ENCODE results near the gene RPGR. TPM values are rescaled to one million over a fixed set of nuclear protein-coding genes. Genes with fewer than 3 reads are reported as not detected.

Gene RPGR
- total RNA-seq, 1 donor: 8.0 TPM

GRCh38 chrX:38351346-38351745 lies 24.0 kb upstream of the RPGR start:
- no peak for DNase-seq (ENCODE audit: insufficient read length, low spot score, missing footprints)
- no peaks in the 10 kb centered on the region for H4K20me1 ChIP-seq (ENCODE audit: insufficient read depth, low read length)
- H2AFZ ChIP-seq (ENCODE audit: low read length): no peak overlapping the region
- H3K36me3 ChIP-seq (ENCODE audit: insufficient read depth, low read length): no peaks in the 10 kb centered on the region
- H3K9me3 ChIP-seq (ENCODE audit: low read depth, low read length): no peaks in the 10 kb centered on the region
- peaks cover 12% of the 10 kb centered on the region for H3K27me3 ChIP-seq (ENCODE audit: insufficient read depth, low read length)
- H3K4me3 ChIP-seq (ENCODE audit: insufficient read depth, low read length): no peak overlapping the region
- no peak overlapping the region for H3K4me2 ChIP-seq (ENCODE audit: insufficient read depth, low read length)
- no peaks in the 10 kb centered on the region for H3K4me1 ChIP-seq (ENCODE audit: insufficient read depth, low read length)
- H3K79me2 ChIP-seq (ENCODE audit: insufficient read depth, low read length): no peaks in the 10 kb centered on the region
- no peak for TF ChIP-seq CTCF (IDR thresholded peaks at IDR 0.05; ENCODE audit: extremely low read depth, low read depth, low read length)
- no peak overlapping the region for H3K27ac ChIP-seq (ENCODE audit: low read depth, low read length)

- TF ChIP-seq CTCF (IDR thresholded peaks at IDR 0.05; ENCODE audit: extremely low read depth, low read depth, low read length): no peak
- Histone ChIP-seq H3K36me3 (ENCODE audit: insufficient read depth, low read length) (no peaks in the 10 kb centered on the region), H3K27me3 (ENCODE audit: insufficient read depth, low read length) (peaks cover 11% of the 10 kb centered on the region), H3K4me3 (ENCODE audit: insufficient read depth, low read length) (no peak overlapping the region), H2AFZ (ENCODE audit: low read length) (no peak overlapping the region), H3K4me1 (ENCODE audit: insufficient read depth, low read length) (no peaks in the 10 kb centered on the region), H3K4me2 (ENCODE audit: insufficient read depth, low read length) (no peak overlapping the region), H3K27ac (ENCODE audit: low read depth, low read length) (no peak overlapping the region), H3K9me3 (ENCODE audit: low read depth, low read length) (no peaks in the 10 kb centered on the region), H4K20me1 (ENCODE audit: insufficient read depth, low read length) (no peaks in the 10 kb centered on the region), H3K79me2 (ENCODE audit: insufficient read depth, low read length) (no peaks in the 10 kb centered on the region)
- no peak for DNase-seq (ENCODE audit: insufficient read length, low spot score, missing footprints)
These were observed 19.8 kb upstream of the RPGR start for GRCh38 chrX:38347136-38347535.

DNA sequence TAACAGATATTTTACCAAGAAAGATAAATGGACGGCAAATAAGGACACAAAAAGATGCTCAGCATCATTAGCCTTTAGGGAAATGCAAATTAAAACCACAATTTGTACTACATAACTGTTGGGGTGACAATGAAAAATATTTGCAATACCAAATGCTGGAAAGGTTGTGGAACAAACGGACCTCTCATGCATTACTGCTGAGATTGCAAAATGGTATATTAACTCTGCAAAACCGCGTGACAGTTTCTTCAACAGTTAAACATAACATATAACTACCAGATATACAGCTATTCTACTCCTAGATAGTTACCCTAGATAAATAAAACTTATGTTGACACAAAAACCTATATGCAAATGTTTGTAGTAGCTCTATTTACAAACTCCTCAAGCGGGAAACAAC lies 18.8 kb upstream of the RPGR start:
- no peak for TF ChIP-seq CTCF (IDR thresholded peaks at IDR 0.05; ENCODE audit: extremely low read depth, low read depth, low read length)
- Histone ChIP-seq H4K20me1 (ENCODE audit: insufficient read depth, low read length) (no peaks in the 10 kb centered on the region), H2AFZ (ENCODE audit: low read length) (no peak overlapping the region), H3K27me3 (ENCODE audit: insufficient read depth, low read length) (peaks cover 11% of the 10 kb centered on the region), H3K79me2 (ENCODE audit: insufficient read depth, low read length) (no peaks in the 10 kb centered on the region), H3K36me3 (ENCODE audit: insufficient read depth, low read length) (no peaks in the 10 kb centered on the region), H3K4me2 (ENCODE audit: insufficient read depth, low read length) (no peak overlapping the region), H3K27ac (ENCODE audit: low read depth, low read length) (no peak overlapping the region), H3K4me1 (ENCODE audit: insufficient read depth, low read length) (no peaks in the 10 kb centered on the region), H3K4me3 (ENCODE audit: insufficient read depth, low read length) (no peak overlapping the region), H3K9me3 (ENCODE audit: low read depth, low read length) (no peaks in the 10 kb centered on the region)
- DNase-seq (ENCODE audit: insufficient read length, low spot score, missing footprints): no peak

DNA sequence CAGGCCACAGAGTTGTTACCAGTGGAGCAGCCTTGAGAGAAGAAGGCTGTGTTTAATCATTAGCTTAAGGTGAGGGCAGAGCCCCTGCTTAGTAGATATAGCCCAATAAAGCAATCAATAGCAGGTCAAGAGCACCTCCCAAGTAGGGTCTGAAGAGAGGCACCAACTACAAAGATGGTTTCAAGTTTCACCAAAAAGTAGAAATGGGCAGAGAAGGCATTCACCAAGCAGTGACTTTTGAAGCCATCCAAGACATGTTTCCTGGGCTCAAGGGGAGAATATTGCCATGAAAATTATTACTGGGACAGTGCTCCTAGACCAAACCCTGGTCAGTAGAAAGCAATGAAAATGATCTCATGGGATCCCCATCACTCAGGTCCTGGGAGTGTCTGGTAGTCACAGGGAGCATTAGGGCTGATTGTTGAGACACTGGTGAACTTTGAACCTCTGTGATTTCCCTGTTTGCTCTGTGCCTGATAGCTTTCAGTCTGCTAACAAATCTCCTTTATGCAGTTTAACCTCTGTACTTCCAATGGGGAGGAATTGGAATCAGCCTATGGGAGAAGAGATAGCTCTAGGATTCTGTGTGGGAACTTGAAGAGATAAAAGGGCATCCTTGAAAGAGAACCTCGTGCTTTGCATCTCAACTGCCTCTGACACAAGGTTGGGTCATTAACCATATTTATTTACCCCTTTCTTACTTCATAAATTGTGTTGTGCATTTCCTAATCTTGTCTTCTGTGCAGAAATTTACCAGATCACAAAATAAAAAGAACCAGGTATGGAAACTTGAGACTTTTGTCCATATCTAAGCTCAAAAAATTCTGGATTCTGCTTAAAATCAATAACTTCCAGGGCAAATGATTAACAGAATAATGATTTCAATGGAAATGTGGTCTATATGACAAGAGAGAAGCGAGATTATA lies 15.8 kb upstream of the RPGR start:
- Histone ChIP-seq H3K4me2 (ENCODE audit: insufficient read depth, low read length) (no peak overlapping the region), H3K4me1 (ENCODE audit: insufficient read depth, low read length) (no peaks in the 10 kb centered on the region), H3K9me3 (ENCODE audit: low read depth, low read length) (no peaks in the 10 kb centered on the region), H3K27ac (ENCODE audit: low read depth, low read length) (no peak overlapping the region), H3K4me3 (ENCODE audit: insufficient read depth, low read length) (no peak overlapping the region), H2AFZ (ENCODE audit: low read length) (no peak overlapping the region), H3K36me3 (ENCODE audit: insufficient read depth, low read length) (no peaks in the 10 kb centered on the region), H3K79me2 (ENCODE audit: insufficient read depth, low read length) (no peaks in the 10 kb centered on the region), H4K20me1 (ENCODE audit: insufficient read depth, low read length) (no peaks in the 10 kb centered on the region), H3K27me3 (ENCODE audit: insufficient read depth, low read length) (peaks cover 7% of the 10 kb centered on the region)
- no peak for TF ChIP-seq CTCF (IDR thresholded peaks at IDR 0.05; ENCODE audit: extremely low read depth, low read depth, low read length)
- DNase-seq (ENCODE audit: insufficient read length, low spot score, missing footprints): no peak

Data from osteoblast (primary cell).